ENCODE data around the gene DIPK2A. TPM values are rescaled to one million over a fixed set of nuclear protein-coding genes. Genes with fewer than 3 reads are reported as not detected.

The DIPK2A gene
- total RNA-seq, 1 donor from 2014 or later: 24.4 TPM

GRCh38 chr3:143935678-143936077 is 35.9 kb upstream of the DIPK2A start:
- Histone ChIP-seq H3K36me3 (no peaks in the 10 kb centered on the region), H3K9me3 (no peaks in the 10 kb centered on the region), H3K27me3 (no peaks in the 10 kb centered on the region), H3K27ac (no peak overlapping the region), H3K4me1 (no peaks in the 10 kb centered on the region), H3K4me3 (no peak overlapping the region)
- ATAC-seq (no peak), DNase-seq (no peak)
- no peak for TF ChIP-seq CTCF (IDR thresholded peaks at IDR 0.05)
- intact Hi-C loops (cut with DNase I): no loop called here

- TF ChIP-seq CTCF (IDR thresholded peaks at IDR 0.05): no peak
- Histone ChIP-seq H3K36me3 (no peaks in the 10 kb centered on the region), H3K27me3 (no peaks in the 10 kb centered on the region), H3K9me3 (no peaks in the 10 kb centered on the region), H3K4me1 (no peaks in the 10 kb centered on the region), H3K4me3 (no peak overlapping the region), H3K27ac (no peak overlapping the region)
- intact Hi-C loops (cut with DNase I): no loop called here
- DNase-seq: no peak
- ATAC-seq: no peak
Observed at GRCh38 chr3:143950810-143951209, 20.8 kb upstream of the DIPK2A start.

- Histone ChIP-seq H3K27ac (no peak overlapping the region), H3K9me3 (no peaks in the 10 kb centered on the region), H3K4me3 (no peak overlapping the region), H3K4me1 (no peaks in the 10 kb centered on the region), H3K27me3 (no peaks in the 10 kb centered on the region), H3K36me3 (no peaks in the 10 kb centered on the region)
- peak; percentile 54 for ATAC-seq
- peak; percentile 81 for TF ChIP-seq CTCF (IDR thresholded peaks at IDR 0.05)
- intact Hi-C loops (cut with DNase I): no loop called here
- no peak for DNase-seq
Observed at GRCh38 chr3:143951351-143951971, 20.2 kb upstream of the DIPK2A start.

GRCh38 chr3:143952569-143953072 is 19.0 kb upstream of the DIPK2A start:
- Histone ChIP-seq H3K4me3 (no peak overlapping the region), H3K27ac (no peak overlapping the region), H3K4me1 (no peaks in the 10 kb centered on the region), H3K36me3 (no peaks in the 10 kb centered on the region), H3K9me3 (no peaks in the 10 kb centered on the region), H3K27me3 (no peaks in the 10 kb centered on the region)
- no peak for TF ChIP-seq CTCF (IDR thresholded peaks at IDR 0.05)
- intact Hi-C loops (cut with DNase I): no loop called here
- DNase-seq: no peak
- ATAC-seq: no peak

- Histone ChIP-seq H3K4me3 (no peak overlapping the region), H3K4me1 (no peaks in the 10 kb centered on the region), H3K36me3 (no peaks in the 10 kb centered on the region), H3K27me3 (no peaks in the 10 kb centered on the region), H3K9me3 (no peaks in the 10 kb centered on the region), H3K27ac (no peak overlapping the region)
- intact Hi-C loops (cut with DNase I): no loop called here
- TF ChIP-seq CTCF (IDR thresholded peaks at IDR 0.05): no peak
- DNase-seq (no peak), ATAC-seq (no peak)
Observed at GRCh38 chr3:143955113-143955512, 16.5 kb upstream of the DIPK2A start.

- Histone ChIP-seq H3K4me1 (no peaks in the 10 kb centered on the region), H3K9me3 (no peaks in the 10 kb centered on the region), H3K4me3 (no peak overlapping the region), H3K27me3 (no peaks in the 10 kb centered on the region), H3K36me3 (no peaks in the 10 kb centered on the region), H3K27ac (no peak overlapping the region)
- ATAC-seq: no peak
- intact Hi-C loops (cut with DNase I): no loop called here
- DNase-seq: no peak
- TF ChIP-seq CTCF (IDR thresholded peaks at IDR 0.05): no peak
Observed at GRCh38 chr3:143956838-143957237, 14.8 kb upstream of the DIPK2A start.
